BJ (cell line): ENCODE data around the gene MT1G. TPM values are rescaled to one million over a fixed set of nuclear protein-coding genes. Genes with fewer than 3 reads are reported as not detected.
A peak's percentile ranks its signal among the peaks of the same experiment; 100 is the strongest.

Source experiments
- CTCF ChIA-PET: fragments of 350-600 bp; formaldehyde crosslinking; extraction: SDS; loops from one replicate; lab custom pipeline; 2021; ENCODE audit warnings: antibody characterized with exemption, inconsistent platforms; lab: Yijun Ruan, JAX
- POLR2A ChIA-PET: fragments of 300-600 bp; sonication (Branson Sonifier 250); formaldehyde crosslinking; extraction: SDS; loops from one replicate; lab custom pipeline; 2021; ENCODE audit warnings: antibody characterized with exemption; lab: Charles Lee
- DNase-seq: peaks from one replicate; pipeline ENCODE4 v3.0.0-alpha.2; 2011; ENCODE audit warnings: low read depth
- H3K27me3 ChIP-seq: 2 replicates; pipeline ENCODE4 v1.6.0; 2011; ENCODE audit warnings: low read length; ENCODE audit not compliant: control insufficient read depth, insufficient read depth
- H3K36me3 ChIP-seq: 2 replicates; pipeline ENCODE4 v1.5.1; 2011; ENCODE audit warnings: low read length; ENCODE audit not compliant: control insufficient read depth, insufficient read depth
- H3K4me3 ChIP-seq: 2 replicates; pipeline ENCODE4 v1.5.1; 2011; ENCODE audit warnings: low read depth, mild to moderate bottlenecking, control low read depth, low read length
- polyA plus RNA-seq: library from polyadenylated mRNA; depleted of rRNA; stranded (reverse); fragments of >200 nt; gene quantifications from 2 replicates; pipeline ENCODE4 v1.2.3, GENCODE V29; 2011; rRNA removed
- TF ChIP-seq, protein P1 (sequence below): IDR thresholded peaks from 2 replicates; pipeline ENCODE4 v1.5.1; 2011; ENCODE audit warnings: low read depth, mild to moderate bottlenecking, control low read depth, inconsistent platforms, low read length, moderate library complexity; ENCODE audit not compliant: insufficient read depth

MT1G gene
- polyA plus RNA-seq, 1 experiment: 2.9 TPM

- POLR2A ChIA-PET: no interaction called here
- Histone ChIP-seq H3K36me3 (no peaks in the 10 kb centered on the region), H3K27me3 (no peaks in the 10 kb centered on the region), H3K4me3 (no peak overlapping the region)
- TF ChIP-seq, protein P1, sequence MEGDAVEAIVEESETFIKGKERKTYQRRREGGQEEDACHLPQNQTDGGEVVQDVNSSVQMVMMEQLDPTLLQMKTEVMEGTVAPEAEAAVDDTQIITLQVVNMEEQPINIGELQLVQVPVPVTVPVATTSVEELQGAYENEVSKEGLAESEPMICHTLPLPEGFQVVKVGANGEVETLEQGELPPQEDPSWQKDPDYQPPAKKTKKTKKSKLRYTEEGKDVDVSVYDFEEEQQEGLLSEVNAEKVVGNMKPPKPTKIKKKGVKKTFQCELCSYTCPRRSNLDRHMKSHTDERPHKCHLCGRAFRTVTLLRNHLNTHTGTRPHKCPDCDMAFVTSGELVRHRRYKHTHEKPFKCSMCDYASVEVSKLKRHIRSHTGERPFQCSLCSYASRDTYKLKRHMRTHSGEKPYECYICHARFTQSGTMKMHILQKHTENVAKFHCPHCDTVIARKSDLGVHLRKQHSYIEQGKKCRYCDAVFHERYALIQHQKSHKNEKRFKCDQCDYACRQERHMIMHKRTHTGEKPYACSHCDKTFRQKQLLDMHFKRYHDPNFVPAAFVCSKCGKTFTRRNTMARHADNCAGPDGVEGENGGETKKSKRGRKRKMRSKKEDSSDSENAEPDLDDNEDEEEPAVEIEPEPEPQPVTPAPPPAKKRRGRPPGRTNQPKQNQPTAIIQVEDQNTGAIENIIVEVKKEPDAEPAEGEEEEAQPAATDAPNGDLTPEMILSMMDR: no peak
- CTCF ChIA-PET: interaction anchor here (1.5 kb wide), 1 partner anchor 20 kb away, joined by 3 read pairs; no protein-coding TSS in a partner anchor
- DNase-seq: no peak
Measured at GRCh38 chr16:56620339-56620897, 47.4 kb downstream of the MT1G start.

DNA sequence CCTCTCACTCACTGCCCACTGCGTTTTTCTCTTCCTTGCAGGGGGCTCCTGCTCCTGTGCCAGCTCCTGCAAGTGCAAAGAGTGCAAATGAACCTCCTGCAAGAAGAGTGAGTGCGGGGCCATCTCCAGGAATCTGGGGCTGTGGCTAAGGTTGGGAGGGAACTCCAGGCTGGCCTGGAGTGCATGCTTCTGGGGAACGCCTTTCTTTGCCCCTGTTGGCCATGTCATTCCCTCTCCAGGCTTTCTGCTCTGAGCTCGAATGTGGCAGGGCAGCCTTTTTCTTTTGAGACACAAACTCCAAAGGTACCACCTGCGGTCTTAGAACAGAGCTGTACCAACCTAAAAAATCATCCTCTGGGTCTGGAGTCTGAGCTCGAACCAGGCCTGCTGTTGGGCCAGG lies 49.7 kb downstream of the MT1G start:
- DNase-seq: no peak
- Histone ChIP-seq H3K4me3 (no peak overlapping the region), H3K36me3 (no peaks in the 10 kb centered on the region), H3K27me3 (no peaks in the 10 kb centered on the region)
- TF ChIP-seq, protein P1: no peak
- CTCF ChIA-PET: no interaction called here
- POLR2A ChIA-PET: interaction anchor here (0.6 to 1.2 kb wide), 4 partner anchors 7 to 15 kb away, joined by 3 to 17 read pairs (median 4); partner anchors contain the start of genes MT1E and MT2A

- no peaks in the 10 kb centered on the region for H3K36me3 ChIP-seq
- no peak for DNase-seq
- ChIA-PET CTCF (interaction anchor here (1.3 kb wide), 1 partner anchor 8 kb away, joined by 3 read pairs; the partner anchor contains the start of gene MT1E), POLR2A (interaction anchor here (0.6 to 1.2 kb wide), 2 partner anchors 8 to 14 kb away, joined by 3 to 17 read pairs; partner anchors contain the start of gene MT1E)
- TF ChIP-seq, protein P1: no peak
- H3K4me3 ChIP-seq: peak overlapping the region; percentile 34
- H3K27me3 ChIP-seq: no peaks in the 10 kb centered on the region
Measured at GRCh38 chr16:56617212-56618085, 50.4 kb downstream of the MT1G start.

Other genes starting within 250 kb of the MT1G start
- 90.8 and 130 TPM in 2 replicates for gene AMFR, start 242.5 kb downstream of the MT1G start, polyA plus RNA-seq
- gene NUDT21, start 216.7 kb downstream of the MT1G start, polyA plus RNA-seq: 78.8 and 109 TPM in 2 replicates
- gene OGFOD1, start 216.5 kb downstream of the MT1G start, polyA plus RNA-seq: 54.8 and 73.0 TPM in 2 replicates
- 33.8 and 43.1 TPM in 2 replicates for gene BBS2, start 148.0 kb downstream of the MT1G start, polyA plus RNA-seq
- not detected in 2 replicates for gene MT4, start 103.0 kb downstream of the MT1G start, polyA plus RNA-seq
- not detected in 2 replicates for gene MT3, start 78.5 kb downstream of the MT1G start, polyA plus RNA-seq
- 167 and 194 TPM in 2 replicates for gene MT2A, start 59.5 kb downstream of the MT1G start, polyA plus RNA-seq
- gene MT1E, start 42.3 kb downstream of the MT1G start, polyA plus RNA-seq: 147 and 188 TPM in 2 replicates
- gene MT1M, start 35.4 kb downstream of the MT1G start, polyA plus RNA-seq: 0.67 and 0.94 TPM in 2 replicates
- gene MT1A, start 29.4 kb downstream of the MT1G start, polyA plus RNA-seq: 0.82 TPM in 1 of 2 replicates, not detected in the other
- gene MT1B, start 16.2 kb downstream of the MT1G start, polyA plus RNA-seq: not detected in 2 replicates
- gene MT1F, start 10.1 kb downstream of the MT1G start, polyA plus RNA-seq: 7.8 and 11.3 TPM in 2 replicates
- gene MT1H, start 1.7 kb upstream of the MT1G start, polyA plus RNA-seq: not detected in 2 replicates
- 55.5 and 60.2 TPM in 2 replicates for gene MT1X, start 14.4 kb upstream of the MT1G start, polyA plus RNA-seq
- 51.8 and 61.2 TPM in 2 replicates for gene NUP93, start 62.1 kb upstream of the MT1G start, polyA plus RNA-seq
- gene SLC12A3, start 197.1 kb upstream of the MT1G start, polyA plus RNA-seq: not detected in 2 replicates